Trophoblast cell (in vitro differentiated cells and primary cell): ENCODE data around the gene FGD3.

Experiments
- DNase-seq, 2 donors: peaks; one replicate each; pipeline ENCODE4 v3.0.0-alpha.2; 2016
- H2AFZ ChIP-seq: 2 replicates; pipeline ENCODE4 v1.6.1; 2013; ENCODE audit warnings: low read length, moderate library complexity, mild to moderate bottlenecking; ENCODE audit not compliant: insufficient read depth, poor library complexity
- H2AK5ac ChIP-seq: 2 replicates; pipeline ENCODE4 v1.6.1; 2013; ENCODE audit warnings: mild to moderate bottlenecking, low read length
- H2BK120ac ChIP-seq: 2 replicates; pipeline ENCODE4 v1.6.1; 2013; ENCODE audit warnings: low read length, mild to moderate bottlenecking, moderate library complexity; ENCODE audit not compliant: insufficient read depth, poor library complexity
- H2BK12ac ChIP-seq: 2 replicates; pipeline ENCODE4 v1.6.1; 2013; ENCODE audit warnings: mild to moderate bottlenecking, low read length, moderate library complexity
- H2BK5ac ChIP-seq: 2 replicates; pipeline ENCODE4 v1.6.1; 2013; ENCODE audit warnings: low read length, low read depth, moderate library complexity, mild to moderate bottlenecking; ENCODE audit not compliant: poor library complexity
- H3K14ac ChIP-seq: 2 replicates; pipeline ENCODE4 v1.6.1; 2013; ENCODE audit warnings: mild to moderate bottlenecking, low read length
- H3K18ac ChIP-seq: 2 replicates; pipeline ENCODE4 v1.6.1; 2013; ENCODE audit warnings: mild to moderate bottlenecking, low read length
- H3K23ac ChIP-seq: 2 replicates; pipeline ENCODE4 v1.6.1; 2013; ENCODE audit warnings: low read length
- H3K27ac ChIP-seq: 2 replicates; pipeline ENCODE4 v1.5.1; 2013; ENCODE audit warnings: low read depth, mild to moderate bottlenecking, inconsistent platforms, low read length, moderate library complexity
- H3K27me3 ChIP-seq: 2 replicates; pipeline ENCODE4 v1.6.1; 2013; ENCODE audit warnings: inconsistent platforms, mild to moderate bottlenecking, low read length, moderate library complexity; ENCODE audit not compliant: insufficient read depth
- H3K36me3 ChIP-seq, 2 experiments: 1 replicate in 1 of 2; 2 replicates in 1 of 2; pipeline ENCODE4 v1.6.1; 2013; ENCODE audit warnings: low read length in 2 of 2, mild to moderate bottlenecking in 2 of 2, moderate library complexity in 1 of 2; ENCODE audit not compliant: insufficient read depth in 2 of 2, control insufficient read depth in 1 of 2
- H3K4ac ChIP-seq: 2 replicates; pipeline ENCODE4 v1.6.1; 2013; ENCODE audit warnings: low read depth, mild to moderate bottlenecking, low read length, moderate library complexity
- H3K4me1 ChIP-seq, 2 experiments: 1 replicate in 1 of 2; 2 replicates in 1 of 2; pipeline ENCODE4 v1.6.1; 2013; ENCODE audit warnings: low read length in 2 of 2, mild to moderate bottlenecking in 2 of 2, moderate library complexity in 1 of 2; ENCODE audit not compliant: insufficient read depth in 2 of 2, control insufficient read depth in 1 of 2
- H3K4me2 ChIP-seq: 2 replicates; pipeline ENCODE4 v1.6.1; 2013; ENCODE audit warnings: inconsistent platforms, mild to moderate bottlenecking, low read length, moderate library complexity
- H3K4me3 ChIP-seq: 2 replicates; pipeline ENCODE4 v1.5.1; 2013; ENCODE audit warnings: mild to moderate bottlenecking, low read depth, low read length, inconsistent platforms
- H3K79me1 ChIP-seq: one replicate; pipeline ENCODE4 v1.6.1; 2013; ENCODE audit warnings: low read length
- H3K79me2 ChIP-seq: 2 replicates; pipeline ENCODE4 v1.6.1; 2013; ENCODE audit warnings: low read length, mild to moderate bottlenecking; ENCODE audit not compliant: control insufficient read depth, insufficient read depth, poor library complexity
- H3K9ac ChIP-seq: 2 replicates; pipeline ENCODE4 v1.6.1; 2013; ENCODE audit warnings: mild to moderate bottlenecking, low read length
- H3K9me3 ChIP-seq: 2 replicates; pipeline ENCODE4 v1.6.1; 2013; ENCODE audit warnings: low read depth, mild to moderate bottlenecking, control low read depth, inconsistent platforms, low read length; ENCODE audit not compliant: insufficient read depth
- H4K12ac ChIP-seq: 2 replicates; pipeline ENCODE4 v1.6.1; 2013; ENCODE audit warnings: low read depth, mild to moderate bottlenecking, low read length, moderate library complexity
- H4K8ac ChIP-seq: 2 replicates; pipeline ENCODE4 v1.6.1; 2013; ENCODE audit warnings: low read depth, mild to moderate bottlenecking, low read length, moderate library complexity
- H4K91ac ChIP-seq: one replicate; pipeline ENCODE4 v1.6.1; 2013; ENCODE audit warnings: low read depth, mild to moderate bottlenecking, low read length, moderate library complexity
- WGBS: extraction: QIAGEN DNeasy Blood & Tissue Kit; methylation state at CpG from one replicate; pipeline ENCODE4 v1.1.7; 2013; ENCODE audit warnings: missing lambda C conversion rate; ENCODE audit not compliant: insufficient read length, insufficient coverage; ENCODE audit errors: extremely low coverage; 5-methylcytosine and 5-hydroxymethylcytosine counted together

Gene FGD3

DNA sequence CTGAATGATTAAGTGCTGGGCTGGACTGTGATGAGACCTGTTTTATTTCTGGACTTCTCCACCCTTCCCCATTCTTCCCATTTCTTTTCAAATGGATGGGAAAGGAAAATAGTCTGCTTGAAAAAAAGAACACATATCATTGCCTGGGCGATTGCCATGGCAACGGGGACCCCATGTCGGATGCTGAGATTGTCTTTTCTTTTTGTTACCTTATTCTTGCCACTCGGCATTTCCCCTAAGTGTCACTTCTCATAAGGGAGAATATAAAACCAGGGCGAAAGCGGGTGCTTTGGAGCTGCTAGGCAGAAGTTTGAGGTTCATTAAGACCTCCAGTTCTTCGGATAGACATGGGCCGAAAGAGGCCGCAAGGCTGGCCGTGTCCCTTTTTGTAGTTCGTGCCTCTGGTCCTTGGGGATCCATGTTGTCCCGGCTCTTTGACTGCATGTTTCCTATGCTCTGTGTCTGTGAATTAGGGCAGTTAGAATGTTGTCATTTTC, 763 bp downstream of the FGD3 start:
- Histone ChIP-seq H3K79me1 (peaks cover 2% of the 10 kb centered on the region), H4K8ac (no peak overlapping the region), H3K4me2 (no peak overlapping the region), H3K9ac (no peak overlapping the region), H3K27ac (no peak overlapping the region), H3K27me3 (no peaks in the 10 kb centered on the region), H2BK12ac (no peak overlapping the region), H2AK5ac (no peak overlapping the region), H3K18ac (no peak overlapping the region), H3K9me3 (peaks cover 3% of the 10 kb centered on the region), H3K4me1 (peaks cover 6 to 9% of the 10 kb centered on the region in 2 experiments), H3K36me3 (no peaks in the 10 kb centered on the region), H3K23ac (no peak overlapping the region), H3K14ac (no peak overlapping the region), H2BK5ac (no peak overlapping the region), H3K4me3 (no peak overlapping the region), H2BK120ac (no peak overlapping the region), H4K91ac (no peak overlapping the region), H3K4ac (no peak overlapping the region), H2AFZ (no peak overlapping the region), H4K12ac (no peak overlapping the region), H3K79me2 (no peaks in the 10 kb centered on the region)
- no CpG with 5 or more reads among the region's 12 CpGs for WGBS
- DNase-seq = no peak

DNA sequence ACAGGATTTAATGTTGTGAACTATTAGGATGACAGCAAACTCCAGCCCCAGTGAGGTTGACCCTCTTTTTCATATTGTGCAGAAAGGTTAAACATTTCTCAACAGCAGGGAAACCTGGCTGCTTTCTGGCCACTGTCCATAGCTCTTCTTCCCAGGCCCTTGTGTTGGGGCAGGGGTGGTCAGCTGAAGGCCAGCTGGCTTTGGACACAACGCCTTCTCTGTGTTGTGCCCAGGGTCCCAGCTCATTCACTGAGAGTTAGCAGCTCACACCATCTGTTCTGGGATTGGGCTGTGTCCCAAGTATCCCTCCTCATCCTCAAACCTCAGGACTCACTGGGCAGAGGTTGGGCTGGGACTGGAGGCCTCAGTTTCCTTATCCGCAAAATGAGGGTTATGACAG, 1.3 kb downstream of the FGD3 start:
- Histone ChIP-seq H3K9me3 (peaks cover 4% of the 10 kb centered on the region), H2AK5ac (no peak overlapping the region), H3K36me3 (no peaks in the 10 kb centered on the region), H2BK120ac (no peak overlapping the region), H4K8ac (no peak overlapping the region), H3K4ac (no peak overlapping the region), H3K79me1 (peaks cover 2% of the 10 kb centered on the region), H2BK12ac (no peak overlapping the region), H3K14ac (no peak overlapping the region), H3K9ac (no peak overlapping the region), H3K27ac (no peak overlapping the region), H3K79me2 (no peaks in the 10 kb centered on the region), H4K91ac (no peak overlapping the region), H3K4me2 (no peak overlapping the region), H3K23ac (no peak overlapping the region), H4K12ac (no peak overlapping the region), H2AFZ (no peak overlapping the region), H3K4me1 (peaks cover 6 to 12% of the 10 kb centered on the region in 2 experiments), H3K4me3 (no peak overlapping the region), H3K18ac (no peak overlapping the region), H2BK5ac (no peak overlapping the region), H3K27me3 (no peaks in the 10 kb centered on the region)
- no peak for DNase-seq
- WGBS = no CpG with 5 or more reads among the region's 2 CpGs

DNA sequence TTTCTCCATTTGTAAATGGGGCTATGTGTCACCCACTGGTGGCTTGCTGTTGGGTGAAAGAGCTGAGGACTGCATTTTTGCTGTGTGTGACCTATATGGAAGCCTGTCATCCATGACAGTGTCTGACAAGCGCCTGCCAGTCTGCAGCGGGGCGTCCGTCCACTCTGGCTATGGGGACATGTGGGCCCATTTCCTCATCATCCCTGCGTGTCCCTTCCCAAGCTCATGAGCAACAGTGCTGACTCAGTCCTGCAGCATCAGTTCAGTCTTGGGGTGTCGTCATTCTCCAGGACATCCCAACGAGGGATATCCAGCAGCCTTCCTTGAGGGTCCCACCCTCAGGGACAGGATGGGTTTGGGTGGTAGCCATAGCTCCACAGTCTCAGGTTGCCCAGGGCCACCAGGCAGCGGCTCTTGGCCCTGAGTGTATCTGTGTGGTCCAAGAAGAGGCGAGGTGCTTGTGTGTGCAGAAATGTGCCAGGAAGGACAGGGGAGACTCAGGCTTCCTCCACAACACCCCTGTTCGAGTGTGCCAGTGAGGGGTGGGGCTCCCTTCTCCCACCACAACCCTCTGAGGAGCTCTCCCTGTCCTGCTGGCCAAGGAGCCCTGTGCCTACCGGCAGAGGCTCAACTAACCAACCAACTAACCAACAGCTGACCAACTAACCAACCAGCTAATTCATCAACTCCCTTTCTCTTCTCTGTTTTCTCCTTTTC, 2.1 kb downstream of the FGD3 start:
- no peak for DNase-seq
- no peak overlapping the region for H2BK120ac ChIP-seq
- H4K12ac ChIP-seq = no peak overlapping the region
- no peak overlapping the region for H3K4me3 ChIP-seq
- no peak overlapping the region for H4K8ac ChIP-seq
- H3K4me1 ChIP-seq = peaks cover 6 to 12% of the 10 kb centered on the region in 2 experiments
- peaks cover 4% of the 10 kb centered on the region for H3K9me3 ChIP-seq
- no peak overlapping the region for H2AFZ ChIP-seq
- H3K27me3 ChIP-seq = no peaks in the 10 kb centered on the region
- H2BK5ac ChIP-seq = no peak overlapping the region
- WGBS = no CpG with 5 or more reads among the region's 11 CpGs
- no peak overlapping the region for H3K9ac ChIP-seq
- H3K14ac ChIP-seq = no peak overlapping the region
- H3K18ac ChIP-seq = no peak overlapping the region
- H3K4ac ChIP-seq = no peak overlapping the region
- H3K23ac ChIP-seq = no peak overlapping the region
- no peaks in the 10 kb centered on the region for H3K36me3 ChIP-seq
- no peak overlapping the region for H3K4me2 ChIP-seq
- peaks cover 2% of the 10 kb centered on the region for H3K79me1 ChIP-seq
- no peak overlapping the region for H2BK12ac ChIP-seq
- no peak overlapping the region for H4K91ac ChIP-seq
- H2AK5ac ChIP-seq = no peak overlapping the region
- no peak overlapping the region for H3K27ac ChIP-seq
- no peaks in the 10 kb centered on the region for H3K79me2 ChIP-seq

DNA sequence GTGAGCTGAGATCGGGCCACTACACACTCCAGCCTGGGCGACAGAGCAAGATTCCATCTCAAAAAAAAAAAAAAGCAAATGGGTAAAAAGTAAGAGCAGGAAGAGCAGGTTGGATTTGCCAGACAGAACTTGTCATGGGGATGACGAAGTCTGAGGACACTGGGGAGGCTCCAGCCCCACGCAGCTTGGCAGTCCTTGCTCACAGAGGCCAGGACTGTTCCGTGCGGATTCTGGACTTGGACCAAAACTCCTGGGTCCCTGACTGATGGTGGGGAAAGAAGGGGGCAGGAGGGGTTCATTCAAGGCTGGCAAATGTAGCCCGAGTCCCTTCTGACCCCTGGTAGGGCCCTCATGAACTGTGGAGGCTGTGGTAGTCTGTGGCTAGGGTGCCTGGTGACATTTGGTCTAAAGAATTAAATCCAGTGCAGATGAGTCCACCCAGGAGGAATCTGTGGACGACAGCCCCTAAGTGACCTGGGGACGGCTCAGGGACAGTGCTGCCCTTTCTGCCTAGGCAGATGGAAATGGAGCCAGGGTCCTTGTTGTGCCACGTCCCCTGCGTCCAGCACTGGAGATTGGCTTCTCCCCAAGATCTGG, 3.1 kb downstream of the FGD3 start:
- peaks cover 4% of the 10 kb centered on the region for H3K9me3 ChIP-seq
- peak overlapping the region; percentile 18 for H2BK12ac ChIP-seq
- peaks cover 2% of the 10 kb centered on the region for H3K79me1 ChIP-seq
- H3K18ac ChIP-seq = no peak overlapping the region
- H3K36me3 ChIP-seq = no peaks in the 10 kb centered on the region
- H4K12ac ChIP-seq = no peak overlapping the region
- H2BK120ac ChIP-seq = no peak overlapping the region
- H3K4me2 ChIP-seq = no peak overlapping the region
- H4K8ac ChIP-seq = no peak overlapping the region
- no CpG with 5 or more reads among the region's 11 CpGs for WGBS
- no peak overlapping the region for H3K27ac ChIP-seq
- H2AK5ac ChIP-seq = no peak overlapping the region
- H3K23ac ChIP-seq = no peak overlapping the region
- peak overlapping the region; percentile 2 for H3K14ac ChIP-seq
- H3K4me3 ChIP-seq = no peak overlapping the region
- peak in 1 of 2 donors; percentile 65 for DNase-seq
- H3K27me3 ChIP-seq = no peaks in the 10 kb centered on the region
- H3K4ac ChIP-seq = no peak overlapping the region
- no peak overlapping the region for H2BK5ac ChIP-seq
- H3K4me1 ChIP-seq = peaks cover 6 to 12% of the 10 kb centered on the region in 2 experiments
- H3K9ac ChIP-seq = no peak overlapping the region
- no peak overlapping the region for H2AFZ ChIP-seq
- peak overlapping the region; percentile 3 for H4K91ac ChIP-seq
- no peaks in the 10 kb centered on the region for H3K79me2 ChIP-seq
